Stimulated activated naive CD8-positive, alpha-beta T cell treated with anti-CD3 and anti-CD28 coated beads, Interleukin-15, Interleukin-2, amounts not matched to agents 100 ng/mL and 50 ng/mL, for 24 hours (primary cell): ENCODE data around the gene UBE2D2.
"Not testable (repeated sequence)": the region's sequence is repeated elsewhere in the genome, so short reads cannot be mapped to it uniquely, and the experiment has no call there.

ENCODE experiments used
- H3K27ac Mint-ChIP-seq: one replicate; pipeline ENCODE4 v1.8.0; 2021; ENCODE audit warnings: mild to moderate bottlenecking, mixed read lengths
- H3K27me3 Mint-ChIP-seq: one replicate; pipeline ENCODE4 v1.8.0; 2021; ENCODE audit warnings: mixed read lengths
- H3K36me3 Mint-ChIP-seq: one replicate; pipeline ENCODE4 v1.8.0; 2021; ENCODE audit warnings: low read depth, mixed read lengths
- H3K4me1 Mint-ChIP-seq: one replicate; pipeline ENCODE4 v1.8.0; 2021; ENCODE audit warnings: low read depth, mixed read lengths
- H3K4me3 Mint-ChIP-seq: one replicate; pipeline ENCODE4 v1.8.0; 2021; ENCODE audit warnings: mild to moderate bottlenecking, mixed read lengths
- H3K9me3 Mint-ChIP-seq: one replicate; pipeline ENCODE4 v1.8.0; 2021; ENCODE audit warnings: mixed read lengths

The UBE2D2 gene

DNA sequence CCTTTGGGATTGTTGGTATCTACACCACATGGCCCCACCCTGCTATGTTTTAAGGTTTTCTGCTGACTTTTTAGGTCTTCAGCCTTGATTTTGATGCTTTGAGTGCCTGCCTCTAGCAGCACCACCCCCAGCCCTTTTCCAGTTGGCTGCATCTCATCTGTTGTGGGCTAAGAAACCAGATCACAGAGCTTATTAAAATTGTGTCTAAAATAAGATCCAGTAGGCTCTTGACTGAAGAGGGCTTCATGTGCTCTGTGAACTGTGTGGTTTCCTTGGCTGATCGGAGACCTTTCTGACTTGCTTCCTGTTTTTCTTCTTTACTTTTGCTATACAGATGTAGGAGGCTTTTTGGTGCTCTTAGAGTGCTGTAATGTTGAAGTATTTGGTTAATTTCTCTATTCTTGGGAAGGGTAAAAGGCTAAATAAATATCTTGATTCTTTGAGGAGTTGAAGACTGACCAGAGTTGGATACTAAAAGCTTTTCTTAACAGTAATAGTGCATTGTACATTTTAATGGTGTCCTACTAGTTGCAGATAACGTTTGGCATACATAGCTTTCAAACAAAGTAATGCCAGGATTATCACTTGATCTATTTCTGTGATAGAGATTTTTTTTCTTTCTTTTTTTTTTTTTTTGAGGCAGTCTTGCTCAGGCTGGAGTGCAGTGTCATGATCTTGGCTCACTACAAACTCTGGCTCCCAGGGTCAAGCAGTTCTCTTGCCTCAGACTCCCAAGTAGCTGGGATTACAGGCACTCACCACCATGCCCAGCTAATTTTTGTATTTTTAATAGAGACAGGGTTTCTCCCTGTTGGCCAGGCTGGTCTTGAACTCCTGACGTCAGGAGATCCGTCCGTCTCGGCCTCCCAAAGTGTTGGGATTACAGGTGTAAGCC, 4.5 kb downstream of the UBE2D2 start:
- no peaks in the 10 kb centered on the region for H3K9me3 Mint-ChIP-seq
- H3K27ac Mint-ChIP-seq: peak overlapping the region; percentile 99
- H3K36me3 Mint-ChIP-seq: peaks cover 63% of the 10 kb centered on the region
- H3K4me1 Mint-ChIP-seq: peaks cover 79% of the 10 kb centered on the region
- H3K27me3 Mint-ChIP-seq: no peaks in the 10 kb centered on the region
- H3K4me3 Mint-ChIP-seq: peak overlapping the region; percentile 100

DNA sequence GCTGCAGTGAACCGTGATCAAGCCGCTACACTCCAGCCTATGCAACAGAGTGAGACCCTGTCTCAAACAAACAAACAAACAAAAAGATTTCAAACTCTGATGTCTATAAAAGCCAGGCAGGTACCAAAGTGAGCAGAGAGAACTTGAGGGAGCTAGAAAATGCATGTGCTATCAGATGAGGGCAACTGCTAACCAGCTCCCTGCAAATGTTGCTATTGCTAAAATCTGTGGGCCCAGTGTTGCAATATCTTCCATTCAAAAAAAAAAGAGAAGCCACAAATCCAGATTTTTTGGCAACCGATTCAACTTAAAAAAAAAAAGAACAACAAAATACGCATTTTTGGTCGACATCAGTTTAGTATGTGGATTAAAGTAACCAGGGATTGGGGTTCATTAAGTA, 5.5 kb downstream of the UBE2D2 start:
- H3K4me3 Mint-ChIP-seq: peak overlapping the region; percentile 26
- H3K36me3 Mint-ChIP-seq: peaks cover 72% of the 10 kb centered on the region
- peak overlapping the region; percentile 99 for H3K27ac Mint-ChIP-seq
- H3K27me3 Mint-ChIP-seq: no peaks in the 10 kb centered on the region
- H3K9me3 Mint-ChIP-seq: no peaks in the 10 kb centered on the region
- H3K4me1 Mint-ChIP-seq: peaks cover 85% of the 10 kb centered on the region

DNA sequence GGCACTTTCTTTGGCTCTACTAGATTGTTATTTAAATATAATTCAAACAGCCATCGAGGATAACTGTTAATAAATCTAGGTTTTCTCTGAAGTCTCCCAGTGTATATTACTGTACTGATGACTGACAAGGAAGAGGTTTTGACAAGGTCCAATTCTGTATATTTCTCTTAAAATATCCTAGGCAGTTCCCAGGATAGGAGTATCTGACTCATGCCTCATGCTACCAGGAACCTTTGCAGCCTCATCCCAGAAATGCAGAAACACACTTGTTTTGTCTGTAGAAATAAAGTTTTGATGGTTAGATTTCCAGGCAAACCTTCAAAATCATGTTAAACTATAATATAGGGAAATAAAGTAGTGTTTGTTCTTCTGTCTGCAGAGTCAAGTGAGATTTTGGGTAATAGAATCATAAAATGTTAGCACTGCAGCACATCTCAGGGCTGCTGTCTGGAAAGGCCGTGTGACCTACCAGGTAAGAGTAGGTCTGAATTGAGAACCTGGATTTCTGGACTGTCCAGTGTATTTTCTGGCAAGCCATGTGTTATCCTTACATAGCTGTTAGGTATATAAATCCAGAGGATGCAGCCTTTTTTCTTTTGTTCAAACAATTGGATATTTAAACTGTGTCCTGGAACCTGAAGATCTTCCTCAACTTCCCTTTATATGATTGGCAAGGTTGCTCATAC, 8.3 kb downstream of the UBE2D2 start:
- peaks cover 87% of the 10 kb centered on the region for H3K4me1 Mint-ChIP-seq
- no peaks in the 10 kb centered on the region for H3K9me3 Mint-ChIP-seq
- H3K27ac Mint-ChIP-seq: peak overlapping the region; percentile 57
- peak overlapping the region; percentile 47 for H3K4me3 Mint-ChIP-seq
- H3K36me3 Mint-ChIP-seq: peaks cover 61% of the 10 kb centered on the region
- H3K27me3 Mint-ChIP-seq: no peaks in the 10 kb centered on the region

DNA sequence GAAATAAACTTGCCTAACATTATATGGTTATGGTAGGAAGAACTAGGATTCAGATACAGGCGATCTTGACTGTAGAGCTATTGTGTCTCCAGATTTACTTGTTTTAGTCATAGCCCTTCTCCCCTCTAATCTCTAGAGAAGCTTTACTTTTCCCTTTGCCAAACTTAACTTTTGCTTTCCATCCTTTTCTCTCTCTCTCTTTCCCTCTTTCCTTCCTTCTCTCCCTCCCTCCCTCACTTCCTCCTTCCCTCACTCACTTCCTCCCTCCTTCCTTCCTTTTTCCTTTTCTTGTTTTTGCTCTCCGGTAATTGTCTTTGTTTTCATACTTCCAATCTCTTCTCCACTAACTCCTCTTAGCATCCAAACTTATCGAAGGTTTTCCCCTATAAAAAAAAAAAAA, 10.4 kb downstream of the UBE2D2 start:
- H3K36me3 Mint-ChIP-seq: peaks cover 51% of the 10 kb centered on the region
- H3K9me3 Mint-ChIP-seq: no peaks in the 10 kb centered on the region
- peak overlapping the region; percentile 86 for H3K27ac Mint-ChIP-seq
- peaks cover 87% of the 10 kb centered on the region for H3K4me1 Mint-ChIP-seq
- no peaks in the 10 kb centered on the region for H3K27me3 Mint-ChIP-seq
- no peak overlapping the region for H3K4me3 Mint-ChIP-seq

DNA sequence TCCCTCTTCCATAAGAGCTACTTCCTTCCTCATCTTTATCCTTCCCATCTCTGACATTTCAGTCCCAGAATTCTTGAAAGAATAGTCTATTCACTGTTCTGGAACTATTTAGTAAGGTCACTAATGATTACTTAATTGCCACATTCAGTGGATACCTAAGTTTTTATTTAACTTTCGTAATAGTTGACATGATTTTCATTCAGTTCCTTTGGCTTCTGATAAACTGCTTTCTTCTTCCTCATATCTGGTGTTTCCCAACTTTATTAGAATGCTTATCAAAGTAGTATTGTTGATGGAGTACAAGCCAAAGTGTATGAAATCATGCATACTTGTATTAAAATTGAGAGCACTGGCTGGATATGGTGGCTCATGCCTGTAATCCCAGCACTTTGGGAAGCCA, 10.8 kb downstream of the UBE2D2 start:
- peak overlapping the region; percentile 86 for H3K27ac Mint-ChIP-seq
- no peaks in the 10 kb centered on the region for H3K27me3 Mint-ChIP-seq

DNA sequence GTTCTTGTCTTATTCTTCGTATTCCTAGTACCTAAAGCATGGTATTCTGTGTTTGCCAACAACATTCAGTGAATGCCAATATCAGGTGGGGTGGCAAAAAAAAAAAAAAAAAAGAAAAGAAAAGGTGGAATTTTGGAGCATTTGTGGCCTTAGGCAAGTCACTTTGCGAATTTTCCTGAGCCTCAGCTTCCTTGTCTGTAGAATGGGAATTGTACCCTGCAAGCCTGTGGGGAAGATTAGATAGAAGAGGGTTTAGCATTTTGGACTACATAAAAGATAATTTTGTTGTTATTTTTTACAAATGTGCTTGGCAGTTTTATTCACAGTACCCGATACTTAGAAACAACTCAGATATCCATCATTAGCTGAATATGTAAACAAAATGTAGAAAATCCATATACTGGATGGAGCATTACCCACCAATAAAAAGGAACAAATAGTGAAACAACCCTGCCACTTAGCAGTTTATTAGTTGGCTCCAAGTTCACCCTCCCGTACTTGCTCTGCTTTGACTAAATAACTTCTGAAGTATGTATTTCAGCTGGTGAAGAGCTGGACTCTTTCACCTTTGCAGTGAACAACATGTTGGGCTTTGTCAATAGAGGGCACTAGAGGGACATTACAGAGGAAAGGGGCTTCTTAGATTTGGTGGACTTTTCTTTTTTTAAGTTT, 13.6 kb downstream of the UBE2D2 start:
- H3K4me3 Mint-ChIP-seq: no peak overlapping the region
- peaks cover 43% of the 10 kb centered on the region for H3K36me3 Mint-ChIP-seq
- H3K9me3 Mint-ChIP-seq: no peaks in the 10 kb centered on the region
- H3K27ac Mint-ChIP-seq: no peak overlapping the region
- H3K27me3 Mint-ChIP-seq: no peaks in the 10 kb centered on the region
- H3K4me1 Mint-ChIP-seq: peaks cover 86% of the 10 kb centered on the region

More for the DNA sequence above, 10.8 kb downstream of the UBE2D2 start:
- H3K4me1 Mint-ChIP-seq: peaks cover 87% of the 10 kb centered on the region
- no peak overlapping the region for H3K4me3 Mint-ChIP-seq
- no peaks in the 10 kb centered on the region for H3K9me3 Mint-ChIP-seq
- H3K36me3 Mint-ChIP-seq: peaks cover 53% of the 10 kb centered on the region

DNA sequence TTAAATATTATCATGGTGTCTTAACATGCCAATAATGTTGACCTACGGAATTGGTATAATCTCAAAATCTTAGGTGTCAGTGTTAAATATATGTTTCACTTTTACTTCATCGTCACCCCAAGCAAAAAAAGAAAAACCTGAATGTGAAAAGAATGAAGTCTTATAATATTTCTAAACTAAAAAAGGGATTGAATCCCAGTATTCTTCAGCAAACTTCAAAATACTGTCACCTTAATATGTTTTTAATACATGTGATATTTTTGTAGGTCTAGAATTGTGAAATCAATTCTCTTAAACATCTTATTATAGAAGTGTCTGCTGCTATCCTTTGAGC, 14.1 kb downstream of the UBE2D2 start:
- Mint-ChIP-seq H3K27ac (peak overlapping the region; percentile 79), H3K36me3 (peaks cover 38% of the 10 kb centered on the region), H3K4me3 (peak overlapping the region; percentile 36), H3K9me3 (no peaks in the 10 kb centered on the region), H3K27me3 (no peaks in the 10 kb centered on the region), H3K4me1 (peaks cover 81% of the 10 kb centered on the region)

DNA sequence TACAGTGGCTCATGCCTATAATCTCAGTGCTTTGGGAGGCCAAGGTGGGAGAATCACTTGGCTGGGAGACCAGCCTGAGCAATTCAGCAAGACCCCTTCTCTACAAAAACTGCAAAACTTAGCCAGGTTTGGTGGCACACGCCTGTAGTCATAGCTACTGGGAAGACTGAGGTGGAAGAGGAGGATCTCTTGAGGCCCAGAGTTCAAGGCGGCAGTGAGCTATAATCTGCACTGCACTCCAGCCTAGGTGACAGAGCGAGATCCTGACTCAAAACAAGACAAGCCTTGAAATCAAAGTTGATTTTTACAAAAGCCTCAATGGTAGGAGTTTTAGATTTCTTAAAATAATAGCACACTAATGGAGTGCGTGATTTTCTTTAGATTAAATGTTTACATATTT, 14.6 kb downstream of the UBE2D2 start:
- Mint-ChIP-seq H3K4me1 (peaks cover 78% of the 10 kb centered on the region), H3K27me3 (no peaks in the 10 kb centered on the region), H3K36me3 (peaks cover 38% of the 10 kb centered on the region), H3K27ac (peak overlapping the region; percentile 79), H3K4me3 (peak overlapping the region; percentile 62), H3K9me3 (no peaks in the 10 kb centered on the region)

DNA sequence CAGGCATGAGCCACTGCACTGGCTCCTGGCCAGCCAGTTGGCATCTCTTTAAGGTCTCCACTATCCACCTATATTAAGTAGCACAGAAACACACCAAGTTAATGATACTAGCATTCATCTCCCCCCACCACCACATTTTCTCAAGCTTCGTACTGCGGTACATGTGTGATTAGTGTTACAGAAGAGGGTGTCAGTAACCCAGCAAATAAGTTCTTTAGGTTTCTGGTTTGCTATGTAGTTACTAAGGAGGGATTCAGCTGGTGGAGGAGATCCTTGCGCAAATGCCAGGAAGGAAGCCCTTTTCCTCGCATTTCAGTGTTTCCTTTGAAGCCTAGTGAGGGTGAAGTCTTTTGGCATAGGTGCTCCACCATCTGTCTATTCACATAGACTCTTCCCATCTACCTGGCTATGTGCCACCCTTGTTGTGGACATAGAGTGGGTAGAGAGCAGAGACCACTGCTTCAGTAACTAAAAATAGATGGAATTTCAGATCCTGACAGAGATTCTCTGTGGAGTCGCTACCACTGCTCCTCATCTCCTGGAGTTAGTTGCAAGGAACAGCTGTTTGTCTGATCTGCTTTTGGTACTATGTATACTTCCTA, 16.7 kb downstream of the UBE2D2 start:
- Mint-ChIP-seq H3K4me3 (peak overlapping the region; percentile 28), H3K36me3 (peaks cover 27% of the 10 kb centered on the region), H3K27ac (peak overlapping the region; percentile 59), H3K27me3 (no peaks in the 10 kb centered on the region), H3K9me3 (no peaks in the 10 kb centered on the region), H3K4me1 (peaks cover 70% of the 10 kb centered on the region)

DNA sequence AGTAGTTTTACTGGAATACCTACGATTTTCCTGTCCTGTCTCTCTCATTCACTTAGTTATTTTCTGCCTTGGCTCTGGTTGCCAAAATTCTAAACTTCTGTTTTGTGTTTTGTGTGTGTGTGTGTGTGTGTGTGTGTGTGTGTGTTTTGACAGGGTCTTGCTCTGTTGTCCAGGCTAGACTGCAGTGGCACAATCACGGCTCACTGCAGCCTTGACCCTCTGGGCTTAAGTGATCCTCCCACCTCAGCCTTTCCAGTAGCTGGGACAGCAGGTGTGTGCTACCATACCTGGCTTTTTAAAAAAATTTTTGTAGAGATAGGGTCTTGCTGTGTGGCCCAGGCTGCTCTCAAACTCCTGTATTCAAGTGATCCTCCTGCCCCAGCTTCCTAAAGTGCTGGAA, 17.2 kb downstream of the UBE2D2 start:
- Mint-ChIP-seq H3K27ac (peak overlapping the region; percentile 59), H3K4me3 (no peak overlapping the region), H3K4me1 (peaks cover 70% of the 10 kb centered on the region), H3K9me3 (no peaks in the 10 kb centered on the region), H3K27me3 (no peaks in the 10 kb centered on the region), H3K36me3 (peaks cover 27% of the 10 kb centered on the region)

DNA sequence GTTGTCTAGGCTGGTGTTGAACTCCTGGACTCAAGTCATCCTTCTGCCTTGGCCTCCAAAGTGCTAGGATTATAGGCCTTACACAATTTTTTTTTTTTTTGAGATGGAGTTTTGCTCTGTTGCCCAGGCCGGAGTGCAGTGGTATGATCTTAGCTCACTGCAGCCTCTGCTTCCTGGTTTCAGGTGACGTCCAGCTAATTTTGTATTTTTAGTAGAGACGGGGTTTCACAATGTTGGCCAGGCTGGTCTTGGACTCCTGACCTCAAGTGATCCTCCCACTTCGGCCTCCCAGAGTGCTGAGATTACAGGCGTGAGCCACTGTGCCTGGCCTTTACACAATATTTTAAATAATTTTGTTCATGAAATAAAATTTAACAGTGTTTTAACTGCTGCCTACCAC, 21.0 kb downstream of the UBE2D2 start:
- H3K27me3 Mint-ChIP-seq, H3K4me3 Mint-ChIP-seq, H3K27ac Mint-ChIP-seq, H3K9me3 Mint-ChIP-seq: not testable (repeated sequence)
- Mint-ChIP-seq H3K4me1 (peaks cover 64% of the 10 kb centered on the region), H3K36me3 (peaks cover 25% of the 10 kb centered on the region)

DNA sequence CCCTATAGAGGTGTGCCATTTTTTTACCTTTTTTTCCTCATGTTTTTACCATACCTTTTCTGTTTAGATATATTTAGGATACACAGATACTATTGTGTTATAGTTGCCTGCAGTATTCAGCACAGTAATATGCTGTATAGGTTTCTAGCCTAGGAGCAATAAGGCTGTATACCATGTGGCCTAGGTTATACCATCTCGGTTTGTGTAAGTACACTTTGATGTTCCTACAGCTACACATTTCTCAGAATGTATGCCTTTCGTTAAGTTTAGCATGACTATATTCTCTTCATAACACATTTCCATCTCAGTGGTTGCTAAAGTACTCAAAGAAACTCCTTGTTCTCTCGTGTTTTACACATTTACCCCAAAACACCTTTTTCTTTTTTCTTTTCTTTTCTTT, 23.0 kb downstream of the UBE2D2 start:
- no peaks in the 10 kb centered on the region for H3K9me3 Mint-ChIP-seq
- no peak overlapping the region for H3K27ac Mint-ChIP-seq
- no peak overlapping the region for H3K4me3 Mint-ChIP-seq
- H3K36me3 Mint-ChIP-seq: peaks cover 32% of the 10 kb centered on the region
- H3K27me3 Mint-ChIP-seq: no peaks in the 10 kb centered on the region
- H3K4me1 Mint-ChIP-seq: peaks cover 60% of the 10 kb centered on the region

DNA sequence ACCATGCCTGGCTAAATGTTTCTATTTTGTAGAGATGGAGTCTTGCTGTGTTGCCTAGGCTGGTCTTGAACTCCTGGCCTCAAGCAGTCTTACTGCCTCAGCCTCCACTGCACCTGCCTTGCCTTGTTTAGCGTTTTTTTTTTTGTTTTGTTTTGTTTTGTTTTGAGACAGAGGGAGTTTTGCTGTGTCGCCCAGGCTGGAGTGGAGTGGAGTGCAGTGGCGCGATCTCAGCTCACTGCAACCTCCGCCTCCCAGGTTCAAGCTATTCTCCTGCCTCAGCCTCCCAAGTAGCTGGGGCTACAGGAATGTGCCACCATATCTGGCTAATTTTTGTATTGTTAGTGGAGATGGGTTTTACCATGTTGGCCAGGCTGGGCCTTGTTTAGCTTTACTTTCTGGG, 27.0 kb downstream of the UBE2D2 start:
- not testable (repeated sequence) for H3K27ac Mint-ChIP-seq, H3K4me3 Mint-ChIP-seq, H3K9me3 Mint-ChIP-seq, H3K27me3 Mint-ChIP-seq
- Mint-ChIP-seq H3K36me3 (peaks cover 39% of the 10 kb centered on the region), H3K4me1 (peaks cover 69% of the 10 kb centered on the region)

DNA sequence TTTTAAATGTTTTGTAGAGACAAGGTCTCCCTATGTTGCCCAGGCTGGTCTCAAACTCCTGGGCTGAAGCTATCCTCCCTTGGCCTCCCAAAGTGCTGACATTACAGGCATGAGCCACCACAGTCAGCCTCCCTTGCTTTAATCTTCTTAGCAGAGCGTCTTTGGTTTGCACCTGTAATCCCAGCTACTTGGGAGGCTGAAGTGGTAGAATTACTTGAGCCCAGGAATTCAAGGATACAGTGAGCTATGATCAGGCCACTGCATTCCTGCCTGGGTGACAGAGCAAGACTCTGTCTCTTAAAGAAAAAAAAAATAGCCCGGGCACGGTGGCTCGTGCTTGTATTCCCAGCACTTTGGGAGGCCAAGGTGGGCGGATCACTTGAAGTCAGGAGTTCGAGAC, 27.8 kb downstream of the UBE2D2 start:
- H3K4me3 Mint-ChIP-seq: no peak overlapping the region

DNA sequence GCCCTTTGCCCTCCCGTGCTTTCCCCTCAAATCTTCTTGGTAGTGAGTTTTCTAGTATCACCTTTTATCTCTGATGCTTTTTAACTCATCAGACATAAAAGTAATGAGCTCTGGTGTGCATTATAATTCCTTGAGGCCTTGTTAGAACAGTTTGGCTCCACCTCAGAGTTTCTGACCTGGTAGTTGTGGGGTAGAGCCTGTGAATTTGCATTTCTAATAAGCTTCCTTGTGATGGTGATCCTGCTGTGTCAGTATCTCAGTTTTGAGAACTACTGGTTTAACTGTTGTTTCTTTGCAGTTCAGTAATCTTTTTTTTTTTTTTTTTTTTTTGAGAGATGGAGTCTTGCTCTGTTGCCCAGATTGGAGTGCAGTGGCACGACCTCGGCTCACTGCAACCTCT, 31.1 kb downstream of the UBE2D2 start:
- Mint-ChIP-seq H3K27ac (peak overlapping the region; percentile 65), H3K4me3 (no peak overlapping the region), H3K9me3 (no peaks in the 10 kb centered on the region), H3K27me3 (no peaks in the 10 kb centered on the region), H3K4me1 (peaks cover 63% of the 10 kb centered on the region), H3K36me3 (peaks cover 37% of the 10 kb centered on the region)

More for the DNA sequence above, 27.8 kb downstream of the UBE2D2 start:
- Mint-ChIP-seq H3K9me3 (no peaks in the 10 kb centered on the region), H3K27me3 (no peaks in the 10 kb centered on the region), H3K4me1 (peaks cover 65% of the 10 kb centered on the region), H3K27ac (peak overlapping the region; percentile 48), H3K36me3 (peaks cover 39% of the 10 kb centered on the region)
